Measurements from ENCODE around the gene OR2V2. TPM values are rescaled to one million over a fixed set of nuclear protein-coding genes. Genes with fewer than 3 reads are reported as not detected.
"Not testable (repeated sequence)": the region's sequence is repeated elsewhere in the genome, so short reads cannot be mapped to it uniquely, and the experiment has no call there.

The OR2V2 gene
- total RNA-seq, 1 donor from 2014 or later: not detected

- no peak overlapping the region for H3K27ac Mint-ChIP-seq
- no peak overlapping the region for H3K4me3 Mint-ChIP-seq
- intact Hi-C loops (cut with micrococcal nuclease): no loop called here
- H3K4me1 Mint-ChIP-seq: no peaks in the 10 kb centered on the region
- H3K9me3 Mint-ChIP-seq: no peaks in the 10 kb centered on the region
- H3K36me3 Mint-ChIP-seq (ENCODE audit: low read depth): no peaks in the 10 kb centered on the region
- peaks cover 21% of the 10 kb centered on the region for H3K27me3 Mint-ChIP-seq
- DNase-seq: no peak
These were observed 20.5 kb upstream of the OR2V2 start for GRCh38 chr5:181126841-181127240.

- no peak overlapping the region for H3K4me3 Mint-ChIP-seq
- H3K27me3 Mint-ChIP-seq: peaks cover 19% of the 10 kb centered on the region
- no peak overlapping the region for H3K27ac Mint-ChIP-seq
- H3K9me3 Mint-ChIP-seq: no peaks in the 10 kb centered on the region
- intact Hi-C loops (cut with micrococcal nuclease): no loop called here
- H3K4me1 Mint-ChIP-seq: no peaks in the 10 kb centered on the region
- DNase-seq: no peak
- no peaks in the 10 kb centered on the region for H3K36me3 Mint-ChIP-seq (ENCODE audit: low read depth)
These were observed 19.9 kb upstream of the OR2V2 start for GRCh38 chr5:181127456-181127855.

- Mint-ChIP-seq H3K27me3 (peaks cover 17% of the 10 kb centered on the region), H3K27ac (no peak overlapping the region)
These were observed 19.3 kb upstream of the OR2V2 start for GRCh38 chr5:181127907-181128626.

GRCh38 chr5:181129601-181130000 is 17.8 kb upstream of the OR2V2 start:
- intact Hi-C loops (cut with micrococcal nuclease): no loop called here
- Mint-ChIP-seq H3K27me3 (peaks cover 21% of the 10 kb centered on the region), H3K9me3 (no peaks in the 10 kb centered on the region), H3K36me3 (ENCODE audit: low read depth) (no peaks in the 10 kb centered on the region), H3K27ac (no peak overlapping the region), H3K4me3 (no peak overlapping the region), H3K4me1 (no peaks in the 10 kb centered on the region)
- no peak for DNase-seq

More at GRCh38 chr5:181127907-181128626, 19.3 kb upstream of the OR2V2 start:
- no peak for DNase-seq
- Mint-ChIP-seq H3K9me3 (no peaks in the 10 kb centered on the region), H3K4me1 (no peaks in the 10 kb centered on the region), H3K4me3 (no peak overlapping the region), H3K36me3 (ENCODE audit: low read depth) (no peaks in the 10 kb centered on the region)
- intact Hi-C loops (cut with micrococcal nuclease): no loop called here

- H3K4me1 Mint-ChIP-seq; H3K36me3 Mint-ChIP-seq (ENCODE audit: low read depth); DNase-seq; intact Hi-C loops (cut with micrococcal nuclease); H3K9me3 Mint-ChIP-seq; H3K4me3 Mint-ChIP-seq; H3K27ac Mint-ChIP-seq: not testable (repeated sequence)
- peaks cover 21% of the 10 kb centered on the region for H3K27me3 Mint-ChIP-seq
These were observed 17.3 kb upstream of the OR2V2 start for GRCh38 chr5:181130081-181130480.

GRCh38 chr5:181130832-181131496 is 16.4 kb upstream of the OR2V2 start, which contains the start of gene OR2V1:
Gene OR2V1 (minus strand): TSS chr5:181131169. CDS start chr5:181125304, 5,865 bp downstream.
- Mint-ChIP-seq H3K4me1 (no peaks in the 10 kb centered on the region), H3K27me3 (peaks cover 23% of the 10 kb centered on the region), H3K36me3 (ENCODE audit: low read depth) (no peaks in the 10 kb centered on the region)

GRCh38 chr5:181131514-181131913 is 15.9 kb upstream of the OR2V2 start:
- H3K4me3 Mint-ChIP-seq: no peak overlapping the region
- DNase-seq: no peak
- H3K27ac Mint-ChIP-seq: no peak overlapping the region
- H3K27me3 Mint-ChIP-seq: peaks cover 23% of the 10 kb centered on the region
- H3K4me1 Mint-ChIP-seq: no peaks in the 10 kb centered on the region
- H3K9me3 Mint-ChIP-seq: no peaks in the 10 kb centered on the region
- intact Hi-C loops (cut with micrococcal nuclease): no loop called here
- H3K36me3 Mint-ChIP-seq (ENCODE audit: low read depth): no peaks in the 10 kb centered on the region

More at GRCh38 chr5:181130832-181131496, 16.4 kb upstream of the OR2V2 start, which contains the start of gene OR2V1:
- intact Hi-C loops (cut with micrococcal nuclease): no loop called here
- H3K27ac Mint-ChIP-seq: no peak within 1 kb of the TSS
- no peaks in the 10 kb centered on the region for H3K9me3 Mint-ChIP-seq
- H3K4me3 Mint-ChIP-seq: no peak within 1 kb of the TSS
- no peak for DNase-seq

GRCh38 chr5:181133083-181133482 is 14.3 kb upstream of the OR2V2 start:
- no peaks in the 10 kb centered on the region for H3K4me1 Mint-ChIP-seq

GRCh38 chr5:181133610-181134231 is 13.7 kb upstream of the OR2V2 start:
- H3K4me1 Mint-ChIP-seq: no peaks in the 10 kb centered on the region
- intact Hi-C loops (cut with micrococcal nuclease): no loop called here
- DNase-seq: no peak
- no peaks in the 10 kb centered on the region for H3K9me3 Mint-ChIP-seq
- H3K27me3 Mint-ChIP-seq: peaks cover 21% of the 10 kb centered on the region
- no peak overlapping the region for H3K27ac Mint-ChIP-seq
- no peaks in the 10 kb centered on the region for H3K36me3 Mint-ChIP-seq (ENCODE audit: low read depth)
- no peak overlapping the region for H3K4me3 Mint-ChIP-seq

More at GRCh38 chr5:181133083-181133482, 14.3 kb upstream of the OR2V2 start:
- intact Hi-C loops (cut with micrococcal nuclease): no loop called here
- Mint-ChIP-seq H3K9me3 (no peaks in the 10 kb centered on the region), H3K27me3 (peaks cover 23% of the 10 kb centered on the region), H3K27ac (no peak overlapping the region), H3K4me3 (no peak overlapping the region), H3K36me3 (ENCODE audit: low read depth) (no peaks in the 10 kb centered on the region)
- DNase-seq: no peak

- H3K4me1 Mint-ChIP-seq: no peaks in the 10 kb centered on the region
- intact Hi-C loops (cut with micrococcal nuclease): no loop called here
These were observed 13.1 kb upstream of the OR2V2 start for GRCh38 chr5:181134259-181134658.

GRCh38 chr5:181136361-181136955 is 10.9 kb upstream of the OR2V2 start:
- Mint-ChIP-seq H3K27ac (no peak overlapping the region), H3K4me3 (no peak overlapping the region), H3K27me3 (peaks cover 20% of the 10 kb centered on the region), H3K9me3 (no peaks in the 10 kb centered on the region), H3K4me1 (no peaks in the 10 kb centered on the region), H3K36me3 (ENCODE audit: low read depth) (no peaks in the 10 kb centered on the region)
- DNase-seq: no peak
- intact Hi-C loops (cut with micrococcal nuclease): no loop called here

More at GRCh38 chr5:181134259-181134658, 13.1 kb upstream of the OR2V2 start:
- no peaks in the 10 kb centered on the region for H3K9me3 Mint-ChIP-seq
- no peak for DNase-seq
- H3K27me3 Mint-ChIP-seq: peaks cover 21% of the 10 kb centered on the region
- no peak overlapping the region for H3K27ac Mint-ChIP-seq
- no peak overlapping the region for H3K4me3 Mint-ChIP-seq
- no peaks in the 10 kb centered on the region for H3K36me3 Mint-ChIP-seq (ENCODE audit: low read depth)

- peaks cover 12% of the 10 kb centered on the region for H3K27me3 Mint-ChIP-seq
- H3K4me1 Mint-ChIP-seq: no peaks in the 10 kb centered on the region
- intact Hi-C loops (cut with micrococcal nuclease): no loop called here
- no peak for DNase-seq
- no peaks in the 10 kb centered on the region for H3K9me3 Mint-ChIP-seq
- no peak overlapping the region for H3K4me3 Mint-ChIP-seq
- no peak overlapping the region for H3K27ac Mint-ChIP-seq
- no peaks in the 10 kb centered on the region for H3K36me3 Mint-ChIP-seq (ENCODE audit: low read depth)
These were observed 9.1 kb upstream of the OR2V2 start for GRCh38 chr5:181138258-181138657.

- no peak overlapping the region for H3K27ac Mint-ChIP-seq
- intact Hi-C loops (cut with micrococcal nuclease): no loop called here
- H3K27me3 Mint-ChIP-seq: peaks cover 6% of the 10 kb centered on the region
These were observed 6.6 kb upstream of the OR2V2 start for GRCh38 chr5:181140766-181141165.

GRCh38 chr5:181142054-181142453 is 5.3 kb upstream of the OR2V2 start:
- H3K27me3 Mint-ChIP-seq: peaks cover 7% of the 10 kb centered on the region
- DNase-seq: no peak
- H3K36me3 Mint-ChIP-seq (ENCODE audit: low read depth): no peaks in the 10 kb centered on the region
- no peaks in the 10 kb centered on the region for H3K9me3 Mint-ChIP-seq
- intact Hi-C loops (cut with micrococcal nuclease): no loop called here
- H3K4me3 Mint-ChIP-seq: no peak overlapping the region
- H3K4me1 Mint-ChIP-seq: no peaks in the 10 kb centered on the region
- H3K27ac Mint-ChIP-seq: no peak overlapping the region

More at GRCh38 chr5:181140766-181141165, 6.6 kb upstream of the OR2V2 start:
- H3K4me3 Mint-ChIP-seq: no peak overlapping the region
- no peak for DNase-seq
- no peaks in the 10 kb centered on the region for H3K9me3 Mint-ChIP-seq
- no peaks in the 10 kb centered on the region for H3K36me3 Mint-ChIP-seq (ENCODE audit: low read depth)
- no peaks in the 10 kb centered on the region for H3K4me1 Mint-ChIP-seq
